ENCODE measurements around the gene RPA1. TPM values are rescaled to one million over a fixed set of nuclear protein-coding genes. Genes with fewer than 3 reads are reported as not detected.
A peak's percentile ranks its signal among the peaks of the same experiment; 100 is the strongest.

RPA1 gene
- 10 to 100 TPM; 24.0 to 37.2 (median 26.4) TPM for total RNA-seq

GRCh38 chr17:1829592-1830257 lies at the start of gene RPA1, which contains the start of gene SMYD4:
Gene RPA1 (plus strand): TSS chr17:1830005. CDS start chr17:1830094, 89 bp downstream.
Gene SMYD4 (minus strand): TSS chr17:1829902. CDS start chr17:1827994, 1,908 bp downstream.
- Histone ChIP-seq H3K4me1 (peaks cover 6 to 14% of the 10 kb centered on the region in 2 donors), H3K4me3 (replicated peaks in 1 of 3) (peak within 1 kb of the TSS; percentile 48 to 97 (median 66)), H3K36me3 (peaks cover 0 to 3% of the 10 kb centered on the region in 2 donors), H3K27me3 (no peaks in the 10 kb centered on the region), H3K27ac (peak within 1 kb of the TSS; percentile 78 to 83 (median 81)), H3K9me3 (no peaks in the 10 kb centered on the region)
- intact Hi-C loops (cut with DNase I): no loop called here
- 0% methylated on average over 15 to 31 of the region's 83 CpGs for WGBS, 2 donors
- TF ChIP-seq POLR2A (IDR thresholded peaks at IDR 0.05) (peak in 1 of 2 donors; percentile 87), CTCF (IDR thresholded peaks at IDR 0.05) (no peak)
- DNase-seq: peak; percentile 86 to 90

GRCh38 chr17:1782171-1782567 lies 47.6 kb upstream of the RPA1 start:
- 48 to 51% methylated on average over 6 of the region's 6 CpGs for WGBS, 2 donors
- Histone ChIP-seq H3K4me3 (replicated peaks in 1 of 3) (no peak overlapping the region), H3K4me1 (peaks cover 48 to 66% of the 10 kb centered on the region in 2 donors), H3K36me3 (no peaks in the 10 kb centered on the region), H3K9me3 (no peaks in the 10 kb centered on the region), H3K27me3 (no peaks in the 10 kb centered on the region), H3K27ac (peak overlapping the region; percentile 88 to 99 (median 98))
- peak in 1 of 2 donors; percentile 10 for DNase-seq
- TF ChIP-seq POLR2A (IDR thresholded peaks at IDR 0.05): no peak
- no peak for TF ChIP-seq CTCF (IDR thresholded peaks at IDR 0.05)
- intact Hi-C loops (cut with DNase I): no loop called here

- TF ChIP-seq POLR2A (IDR thresholded peaks at IDR 0.05) (no peak), CTCF (IDR thresholded peaks at IDR 0.05) (no peak)
- no peaks in the 10 kb centered on the region for H3K9me3 ChIP-seq
- peak overlapping the region; percentile 88 to 99 (median 98) for H3K27ac ChIP-seq
- intact Hi-C loops (cut with DNase I): no loop called here
- DNase-seq: peak; percentile 22 to 41
- no peak overlapping the region for H3K4me3 ChIP-seq (replicated peaks in 1 of 3)
- H3K27me3 ChIP-seq: no peaks in the 10 kb centered on the region
- H3K36me3 ChIP-seq: no peaks in the 10 kb centered on the region
- peaks cover 48 to 74% of the 10 kb centered on the region in 2 donors for H3K4me1 ChIP-seq
- WGBS, 2 donors: 79 to 83% methylated on average over 8 to 19 of the region's 19 CpGs
Measured at GRCh38 chr17:1783271-1783670, 46.5 kb upstream of the RPA1 start.

- peak overlapping the region; percentile 88 to 99 (median 98) for H3K27ac ChIP-seq
- peak; percentile 86 to 90 for DNase-seq
- no peaks in the 10 kb centered on the region for H3K36me3 ChIP-seq
- intact Hi-C loops (cut with DNase I): no loop called here
- TF ChIP-seq CTCF (IDR thresholded peaks at IDR 0.05): peak; percentile 53 to 95 (median 78)
- peak in 1 of 2 donors; percentile 83 for TF ChIP-seq POLR2A (IDR thresholded peaks at IDR 0.05)
- no peaks in the 10 kb centered on the region for H3K9me3 ChIP-seq
- H3K27me3 ChIP-seq: no peaks in the 10 kb centered on the region
- WGBS, 2 donors: 50 to 51% methylated on average over 16 of the region's 16 CpGs
- H3K4me3 ChIP-seq (replicated peaks in 1 of 3): no peak overlapping the region
- H3K4me1 ChIP-seq: peaks cover 47 to 71% of the 10 kb centered on the region in 2 donors
Measured at GRCh38 chr17:1783834-1784611, 45.8 kb upstream of the RPA1 start.
